ENCODE results near the gene PAPPA2.
"Not testable (repeated sequence)": the region's sequence is repeated elsewhere in the genome, so short reads cannot be mapped to it uniquely, and the experiment has no call there.

PAPPA2 gene

DNA sequence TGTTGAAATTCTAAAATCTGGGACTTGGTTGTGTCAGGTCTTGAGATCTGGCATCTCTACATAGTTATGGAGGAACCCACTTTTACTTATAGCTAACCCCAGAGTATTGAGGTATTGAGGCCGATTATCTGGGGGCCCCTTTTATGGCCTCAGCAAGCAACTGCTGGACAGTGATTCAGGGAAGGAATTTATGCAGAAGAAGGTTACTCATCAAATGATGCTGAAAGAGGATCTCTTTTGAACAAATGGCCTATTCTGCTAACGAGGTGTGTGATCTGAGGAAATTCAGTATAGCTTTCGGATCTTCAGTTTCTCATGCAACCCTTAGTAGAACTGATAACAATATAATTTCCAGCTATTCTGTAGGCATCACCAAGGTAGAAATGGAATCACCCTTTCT is 239.9 kb downstream of the PAPPA2 start:
- H3K36me3 Mint-ChIP-seq = no peaks in the 10 kb centered on the region
- no peak overlapping the region for H3K27ac Mint-ChIP-seq
- peaks cover 8% of the 10 kb centered on the region for H3K27me3 Mint-ChIP-seq
- no peak for ATAC-seq
- no peaks in the 10 kb centered on the region for H3K4me1 Mint-ChIP-seq
- H3K9me3 Mint-ChIP-seq = no peaks in the 10 kb centered on the region
- H3K4me3 Mint-ChIP-seq = no peak overlapping the region

DNA sequence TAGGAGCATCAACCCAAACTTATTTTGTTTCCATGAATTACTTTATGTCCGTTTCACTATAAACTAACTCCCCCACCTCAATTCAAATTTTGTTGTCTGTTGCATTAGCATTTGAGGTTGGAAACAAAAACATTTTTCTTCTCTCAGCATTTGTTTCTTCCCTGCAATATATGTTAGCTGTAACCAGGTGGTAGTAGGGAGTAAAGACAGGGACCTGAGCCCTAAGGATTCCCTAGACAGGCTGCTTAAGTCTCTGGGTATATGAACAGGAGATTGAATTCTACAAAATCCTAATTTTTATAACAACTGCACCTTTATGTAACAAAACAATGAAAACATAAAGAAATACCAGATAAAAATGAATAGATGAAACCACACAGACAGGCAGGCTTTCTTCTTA is 242.6 kb downstream of the PAPPA2 start:
- H3K36me3 Mint-ChIP-seq = no peaks in the 10 kb centered on the region
- H3K27ac Mint-ChIP-seq = no peak overlapping the region
- no peaks in the 10 kb centered on the region for H3K9me3 Mint-ChIP-seq
- peaks cover 8% of the 10 kb centered on the region for H3K27me3 Mint-ChIP-seq
- no peak overlapping the region for H3K4me3 Mint-ChIP-seq
- ATAC-seq = no peak
- H3K4me1 Mint-ChIP-seq = no peaks in the 10 kb centered on the region

DNA sequence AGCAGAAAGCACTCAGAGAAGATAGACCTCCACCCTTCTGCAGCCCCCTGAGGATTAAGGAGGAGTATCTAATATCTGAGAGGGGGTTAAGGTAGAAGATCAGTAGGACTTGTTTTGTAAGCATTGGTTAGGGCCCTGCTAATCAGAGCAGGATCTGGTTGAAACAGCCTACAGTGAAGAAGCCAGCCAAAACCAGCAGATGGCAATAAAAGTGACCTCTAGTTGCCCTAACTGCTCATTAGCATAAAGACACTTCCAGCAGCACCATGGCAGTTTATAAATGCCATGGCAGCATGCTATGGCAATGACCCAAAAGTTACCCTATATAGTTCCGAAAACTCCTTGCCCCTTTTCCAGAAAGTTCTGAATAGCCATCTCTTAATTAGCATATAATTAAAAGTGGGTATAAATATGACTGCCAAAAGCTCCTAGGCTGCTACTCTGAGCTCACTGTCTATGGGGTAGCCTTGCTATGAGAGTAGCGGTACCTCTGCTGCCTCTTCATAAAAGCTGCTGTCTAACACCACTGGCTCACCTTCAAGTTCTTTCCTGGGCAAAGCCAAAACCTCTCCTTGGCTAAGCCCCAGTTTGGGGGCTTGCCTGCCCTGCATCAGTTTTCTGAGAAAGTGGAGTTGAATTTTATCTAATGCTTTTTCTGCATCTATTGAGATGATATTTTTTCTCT is 254.2 kb downstream of the PAPPA2 start:
- no peaks in the 10 kb centered on the region for H3K36me3 Mint-ChIP-seq
- H3K27ac Mint-ChIP-seq = no peak overlapping the region
- no peaks in the 10 kb centered on the region for H3K4me1 Mint-ChIP-seq
- H3K4me3 Mint-ChIP-seq = no peak overlapping the region
- no peak for ATAC-seq
- peaks cover 18% of the 10 kb centered on the region for H3K27me3 Mint-ChIP-seq
- H3K9me3 Mint-ChIP-seq = no peaks in the 10 kb centered on the region

DNA sequence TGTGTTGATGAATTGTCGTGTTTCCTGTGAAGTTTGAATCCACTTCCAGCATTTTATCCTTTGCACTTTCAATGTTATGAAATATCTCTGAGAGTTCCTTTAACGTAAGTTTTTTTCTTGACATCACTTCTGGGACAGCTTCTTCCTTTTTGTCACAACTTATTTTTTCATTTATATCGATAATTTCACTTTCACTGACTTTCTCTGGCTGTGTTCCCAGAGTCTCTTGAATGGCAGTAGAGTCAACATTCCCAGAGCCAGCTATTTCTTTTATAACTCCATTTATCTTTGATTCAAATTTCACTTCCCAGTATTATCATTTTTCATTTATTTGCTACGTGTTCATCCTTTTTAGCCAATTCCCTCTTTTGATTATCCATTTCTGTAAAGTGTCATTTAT is 256.5 kb downstream of the PAPPA2 start:
- Mint-ChIP-seq H3K4me3 (no peak overlapping the region), H3K36me3 (no peaks in the 10 kb centered on the region), H3K27me3 (peaks cover 18% of the 10 kb centered on the region), H3K9me3 (no peaks in the 10 kb centered on the region), H3K4me1 (no peaks in the 10 kb centered on the region), H3K27ac (no peak overlapping the region)
- ATAC-seq = no peak

DNA sequence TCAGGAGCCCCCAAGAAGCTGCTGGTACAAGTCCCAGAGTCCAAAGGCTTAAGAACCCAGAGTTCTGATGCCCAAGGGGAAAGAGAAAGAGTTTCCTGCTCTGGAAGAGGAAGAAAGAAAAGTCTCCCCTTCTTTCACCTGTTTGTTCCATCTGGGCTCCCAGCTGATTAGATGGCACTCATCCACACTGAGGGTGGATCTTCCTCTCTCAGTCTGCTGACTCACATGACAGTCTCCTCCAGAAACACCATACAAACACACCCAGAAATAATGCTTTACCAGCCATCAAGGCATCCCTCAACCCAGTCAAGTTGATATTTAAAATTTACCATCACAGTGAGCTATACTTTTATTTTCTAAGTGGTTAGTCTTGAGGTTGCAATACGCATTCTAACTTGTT is 257.9 kb downstream of the PAPPA2 start:
- Mint-ChIP-seq H3K27me3 (peaks cover 18% of the 10 kb centered on the region), H3K9me3 (no peaks in the 10 kb centered on the region)
- ATAC-seq = no peak

DNA sequence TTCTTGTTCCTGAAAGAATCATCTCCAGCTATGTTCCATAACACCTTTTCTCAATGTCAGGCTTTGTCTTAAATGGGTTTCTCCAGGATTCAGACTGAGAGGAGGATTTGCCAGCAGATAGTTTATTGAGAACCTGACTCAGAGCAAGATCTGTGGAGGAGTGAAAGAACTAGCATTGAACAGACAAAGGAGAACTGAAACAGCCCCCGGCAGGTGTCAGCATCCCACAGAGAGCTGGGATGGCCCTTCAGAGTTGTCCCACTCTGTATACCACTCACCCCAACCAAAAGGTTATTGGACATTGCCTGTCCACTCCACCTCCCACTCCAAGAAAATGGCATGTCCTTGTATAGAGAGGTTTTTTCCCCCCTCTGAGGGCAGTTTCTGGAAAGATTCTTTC is 270.7 kb downstream of the PAPPA2 start:
- H3K4me1 Mint-ChIP-seq = no peaks in the 10 kb centered on the region
- H3K9me3 Mint-ChIP-seq = no peaks in the 10 kb centered on the region
- no peak overlapping the region for H3K4me3 Mint-ChIP-seq
- peaks cover 34% of the 10 kb centered on the region for H3K27me3 Mint-ChIP-seq
- ATAC-seq = peak; percentile 50
- H3K27ac Mint-ChIP-seq = no peak overlapping the region
- H3K36me3 Mint-ChIP-seq = no peaks in the 10 kb centered on the region

More for the DNA sequence above, 257.9 kb downstream of the PAPPA2 start:
- Mint-ChIP-seq H3K4me3 (no peak overlapping the region), H3K36me3 (no peaks in the 10 kb centered on the region), H3K27ac (no peak overlapping the region), H3K4me1 (no peaks in the 10 kb centered on the region)

DNA sequence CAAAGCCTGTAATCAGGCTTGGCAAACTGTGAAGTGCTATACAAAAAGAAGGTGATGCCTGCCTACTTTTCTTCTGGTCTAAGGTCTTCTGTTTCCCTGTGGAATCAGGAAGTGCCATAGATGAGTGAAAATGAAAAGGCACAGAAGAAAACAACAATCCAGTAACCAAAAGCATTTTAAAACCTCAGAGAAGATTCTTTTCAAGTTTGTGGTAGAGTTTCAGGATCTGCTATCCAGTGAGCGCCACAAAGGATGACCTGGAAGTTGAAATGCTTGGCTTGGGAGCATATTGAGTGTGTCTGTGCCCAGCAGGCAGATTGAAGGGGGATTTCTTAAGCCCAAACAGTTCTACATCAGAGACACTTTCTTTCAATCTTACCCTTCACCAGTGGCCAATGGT is 272.2 kb downstream of the PAPPA2 start:
- Mint-ChIP-seq H3K27me3 (peaks cover 32% of the 10 kb centered on the region), H3K36me3 (no peaks in the 10 kb centered on the region), H3K4me3 (no peak overlapping the region), H3K9me3 (no peaks in the 10 kb centered on the region), H3K4me1 (no peaks in the 10 kb centered on the region), H3K27ac (no peak overlapping the region)
- no peak for ATAC-seq

DNA sequence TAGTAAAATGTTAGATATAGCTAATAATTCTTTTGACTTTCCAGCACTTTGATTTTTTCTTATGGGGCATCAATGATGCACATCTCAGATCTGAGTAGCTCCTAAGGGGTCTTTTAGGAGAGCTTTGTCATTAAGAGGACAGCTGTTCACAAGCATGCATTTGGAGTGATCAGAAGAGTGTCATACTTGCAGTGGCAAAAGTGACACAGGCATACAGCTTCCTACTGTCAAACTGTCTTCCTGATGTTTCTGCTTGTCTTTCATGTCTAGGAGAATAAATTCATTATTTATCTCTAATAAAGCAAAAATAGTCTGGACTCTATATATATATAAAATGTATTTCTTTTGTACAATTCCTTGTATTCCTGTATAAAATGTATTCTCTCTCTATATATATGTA is 273.0 kb downstream of the PAPPA2 start:
- Mint-ChIP-seq H3K4me3 (no peak overlapping the region), H3K27me3 (peaks cover 23% of the 10 kb centered on the region), H3K4me1 (no peaks in the 10 kb centered on the region), H3K9me3 (no peaks in the 10 kb centered on the region), H3K36me3 (no peaks in the 10 kb centered on the region), H3K27ac (no peak overlapping the region)
- no peak for ATAC-seq

DNA sequence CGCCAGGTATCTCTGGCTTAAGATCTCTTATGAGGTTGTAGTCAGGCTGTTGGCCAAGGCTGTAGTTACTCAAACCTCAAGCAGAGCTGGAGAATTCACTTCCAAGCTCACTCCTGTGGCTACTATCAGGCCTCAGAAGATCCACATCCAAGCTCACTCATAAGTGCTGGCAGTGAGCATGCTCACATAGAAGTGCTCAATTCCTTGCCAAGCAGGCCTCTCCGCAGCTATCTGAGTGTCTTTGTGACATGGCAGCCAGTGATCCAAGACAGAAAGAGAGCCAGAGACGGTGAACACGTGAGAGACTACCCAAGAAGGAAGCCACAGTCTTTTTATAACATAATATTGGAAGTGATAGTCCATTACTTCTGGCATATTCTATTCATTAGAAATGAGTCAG is 278.2 kb downstream of the PAPPA2 start:
- Mint-ChIP-seq H3K36me3 (no peaks in the 10 kb centered on the region), H3K4me3 (no peak overlapping the region), H3K27ac (no peak overlapping the region), H3K27me3 (peaks cover 19% of the 10 kb centered on the region), H3K9me3 (peaks cover 3% of the 10 kb centered on the region), H3K4me1 (no peaks in the 10 kb centered on the region)
- ATAC-seq = no peak

DNA sequence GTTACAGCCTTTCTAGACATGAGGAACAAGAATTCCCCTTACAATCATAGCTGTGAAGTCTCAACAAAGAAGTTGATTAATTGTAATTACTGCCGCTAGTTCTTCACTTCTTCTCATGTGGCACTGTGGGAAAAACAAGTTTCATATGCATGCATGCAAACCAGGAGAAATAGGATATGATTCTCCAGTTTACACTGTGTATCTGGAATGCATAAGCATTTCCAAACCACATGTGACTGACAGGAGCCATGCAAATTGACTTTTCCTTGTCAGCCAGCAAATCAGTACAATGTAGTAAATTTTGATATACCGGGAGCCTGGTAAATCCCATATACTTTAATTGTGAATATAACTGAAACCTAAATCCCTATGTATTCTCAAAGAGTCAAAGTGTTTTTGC is 279.3 kb downstream of the PAPPA2 start:
- Mint-ChIP-seq H3K9me3 (peaks cover 3% of the 10 kb centered on the region), H3K4me3 (no peak overlapping the region), H3K27ac (no peak overlapping the region)

DNA sequence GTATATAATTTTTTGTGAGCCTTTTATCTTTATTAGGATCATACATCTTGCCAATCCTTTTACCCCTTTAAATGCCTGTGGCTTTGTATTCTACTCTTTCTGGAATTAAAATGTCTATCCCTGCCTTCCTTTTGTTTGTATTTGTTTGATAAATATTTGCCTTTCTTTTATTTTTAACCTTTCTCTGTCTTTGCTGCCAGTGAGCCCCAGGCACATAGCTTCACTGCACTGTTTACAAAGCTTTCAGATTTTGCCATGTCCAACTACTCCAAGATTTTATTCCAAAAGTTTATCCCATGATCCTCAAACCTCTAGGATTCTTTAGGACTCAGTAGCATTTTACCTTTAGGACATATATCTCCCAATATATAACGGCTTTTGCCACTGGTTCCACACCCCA is 281.2 kb downstream of the PAPPA2 start:
- Mint-ChIP-seq H3K4me1 (no peaks in the 10 kb centered on the region), H3K4me3 (no peak overlapping the region), H3K27me3 (peaks cover 9% of the 10 kb centered on the region), H3K36me3 (no peaks in the 10 kb centered on the region), H3K27ac (no peak overlapping the region), H3K9me3 (peaks cover 3% of the 10 kb centered on the region)
- ATAC-seq = no peak

More for the DNA sequence above, 279.3 kb downstream of the PAPPA2 start:
- H3K4me1 Mint-ChIP-seq = no peaks in the 10 kb centered on the region
- no peak for ATAC-seq
- peaks cover 19% of the 10 kb centered on the region for H3K27me3 Mint-ChIP-seq
- H3K36me3 Mint-ChIP-seq = no peaks in the 10 kb centered on the region

DNA sequence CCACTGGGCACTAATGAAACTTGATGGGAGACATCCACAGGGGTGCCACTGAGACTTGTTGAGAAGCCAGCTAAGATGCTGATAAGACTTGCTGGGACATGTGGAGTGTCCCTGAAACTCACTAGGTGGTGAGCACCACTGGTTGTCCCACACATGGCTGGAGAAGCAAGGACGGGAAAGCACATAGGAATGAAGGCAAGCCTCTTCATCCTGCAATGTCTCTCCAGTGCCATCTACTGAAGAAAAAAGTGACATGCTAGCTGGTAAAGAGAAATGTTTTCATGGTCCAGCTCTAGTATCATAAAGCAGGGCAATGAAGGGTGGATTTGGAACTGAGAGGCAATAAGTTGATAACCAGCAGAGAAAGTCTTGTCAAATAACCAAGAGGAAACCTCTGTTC is 283.0 kb downstream of the PAPPA2 start:
- ATAC-seq = no peak
- Mint-ChIP-seq H3K9me3 (peaks cover 3% of the 10 kb centered on the region), H3K27me3 (peaks cover 9% of the 10 kb centered on the region), H3K4me1 (no peaks in the 10 kb centered on the region), H3K4me3 (no peak overlapping the region), H3K27ac (no peak overlapping the region), H3K36me3 (no peaks in the 10 kb centered on the region)

DNA sequence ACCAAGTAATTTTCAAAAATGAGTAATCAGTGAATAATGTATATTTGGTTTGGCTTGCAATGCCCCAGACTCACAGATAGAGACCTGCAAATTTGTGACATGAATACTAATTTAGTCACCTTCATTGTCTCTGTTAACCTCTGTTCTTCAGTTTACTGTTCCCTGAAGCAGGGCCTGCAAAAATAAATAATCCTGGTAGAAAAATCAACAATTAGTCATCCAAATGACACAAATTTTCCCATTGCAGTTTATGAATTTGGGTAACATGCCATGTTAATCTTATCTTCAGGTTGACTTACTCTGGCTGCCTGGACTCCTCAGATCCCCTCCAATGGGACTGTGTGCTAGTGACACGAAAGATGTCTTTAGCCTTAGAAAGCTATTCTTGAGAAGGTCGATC is 289.5 kb downstream of the PAPPA2 start:
- Mint-ChIP-seq H3K4me3 (no peak overlapping the region), H3K9me3 (peaks cover 2% of the 10 kb centered on the region), H3K27me3 (no peaks in the 10 kb centered on the region)

DNA sequence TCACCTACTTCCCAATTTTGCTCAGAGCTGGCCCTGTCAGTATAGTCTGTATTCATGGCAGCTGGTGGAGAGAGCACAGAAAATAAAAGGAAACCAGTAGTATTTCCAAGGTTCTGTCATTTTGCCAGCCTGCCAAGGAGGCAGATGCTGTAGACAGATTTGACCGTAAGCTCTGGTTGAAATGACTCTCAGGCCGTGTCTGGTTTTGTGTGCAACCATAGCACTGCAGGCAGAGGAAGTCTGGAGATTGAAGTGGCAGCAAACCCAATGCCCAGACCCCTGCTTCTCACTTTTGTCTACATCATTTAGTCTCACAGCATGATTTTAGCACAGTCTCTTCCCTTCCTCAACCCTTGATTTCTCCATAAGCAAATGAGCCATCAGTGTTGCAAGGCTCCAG is 291.7 kb downstream of the PAPPA2 start:
- H3K27me3 Mint-ChIP-seq = no peaks in the 10 kb centered on the region
- no peaks in the 10 kb centered on the region for H3K36me3 Mint-ChIP-seq
- H3K9me3 Mint-ChIP-seq = peaks cover 2% of the 10 kb centered on the region
- no peak overlapping the region for H3K4me3 Mint-ChIP-seq
- ATAC-seq = no peak
- no peaks in the 10 kb centered on the region for H3K4me1 Mint-ChIP-seq
- H3K27ac Mint-ChIP-seq = no peak overlapping the region

More for the DNA sequence above, 289.5 kb downstream of the PAPPA2 start:
- H3K36me3 Mint-ChIP-seq = no peaks in the 10 kb centered on the region
- ATAC-seq = no peak
- H3K4me1 Mint-ChIP-seq = no peaks in the 10 kb centered on the region
- H3K27ac Mint-ChIP-seq = no peak overlapping the region

DNA sequence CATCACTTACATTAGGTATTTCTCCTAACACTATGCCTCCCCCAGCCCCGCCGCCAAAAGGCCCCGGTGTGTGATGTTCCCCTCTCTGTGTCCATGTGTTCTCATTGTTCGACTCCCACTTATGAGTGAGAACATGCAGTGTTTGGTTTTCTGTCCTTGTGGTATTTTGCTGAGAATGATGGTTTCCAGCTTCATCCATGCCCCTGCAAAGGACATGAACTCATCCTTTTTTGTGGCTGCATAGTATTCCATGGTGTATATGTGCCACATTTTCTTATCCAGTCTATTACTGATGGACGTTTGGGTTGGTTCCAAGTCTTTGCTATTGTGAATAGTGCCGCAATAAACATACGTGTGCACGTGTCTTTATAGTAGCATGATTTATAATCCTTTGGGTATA is 293.8 kb downstream of the PAPPA2 start:
- H3K4me3 Mint-ChIP-seq, H3K4me1 Mint-ChIP-seq, H3K27me3 Mint-ChIP-seq, H3K27ac Mint-ChIP-seq, H3K9me3 Mint-ChIP-seq, ATAC-seq, H3K36me3 Mint-ChIP-seq: not testable (repeated sequence)

DNA sequence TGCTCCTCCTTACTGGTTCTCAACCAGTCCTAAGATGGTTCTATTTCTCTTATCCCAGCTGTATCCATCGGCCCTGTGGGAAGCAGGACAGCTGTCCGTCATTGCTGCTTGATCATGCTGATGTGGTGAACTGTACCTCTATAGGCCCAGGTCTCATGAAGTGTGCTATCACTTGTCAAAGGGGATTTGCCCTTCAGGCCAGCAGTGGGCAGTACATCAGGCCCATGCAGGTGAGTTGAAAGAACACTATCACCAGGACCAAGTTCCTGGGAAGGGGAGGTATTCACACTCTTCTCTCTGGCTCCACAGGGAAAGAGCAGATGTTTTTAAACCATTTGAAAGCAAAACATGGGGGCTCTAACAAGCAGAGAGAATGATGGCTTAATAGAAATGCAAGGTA is 302.6 kb downstream of the PAPPA2 start:
- Mint-ChIP-seq H3K4me1 (no peaks in the 10 kb centered on the region), H3K9me3 (no peaks in the 10 kb centered on the region), H3K27me3 (peaks cover 10% of the 10 kb centered on the region), H3K4me3 (no peak overlapping the region), H3K27ac (no peak overlapping the region), H3K36me3 (no peaks in the 10 kb centered on the region)
- no peak for ATAC-seq

DNA sequence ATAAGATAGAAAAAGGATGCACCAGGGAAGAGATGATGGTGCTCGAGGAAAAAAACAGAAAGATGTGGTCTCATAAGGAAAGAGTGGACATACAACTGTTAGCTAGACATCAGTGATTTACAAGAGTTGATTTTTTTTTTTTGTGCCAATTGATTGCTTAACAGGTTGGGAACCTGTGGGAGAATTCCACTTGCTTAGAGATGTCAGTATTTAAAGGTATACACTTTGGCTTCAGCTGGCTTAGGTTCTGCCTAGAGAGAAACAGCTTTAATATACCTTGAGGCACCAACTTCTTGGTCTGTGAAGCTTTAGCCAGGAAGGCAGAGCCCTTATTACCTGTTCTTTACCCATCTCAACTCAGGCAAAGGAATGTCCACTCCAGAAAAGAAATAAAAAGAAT is 303.8 kb downstream of the PAPPA2 start:
- Mint-ChIP-seq H3K4me1 (no peaks in the 10 kb centered on the region), H3K4me3 (no peak overlapping the region), H3K27ac (no peak overlapping the region), H3K27me3 (peaks cover 10% of the 10 kb centered on the region), H3K9me3 (no peaks in the 10 kb centered on the region), H3K36me3 (no peaks in the 10 kb centered on the region)
- no peak for ATAC-seq

Data from stimulated activated memory B cell treated with anti-CD40 and anti-IgM and Interleukin-4, amounts not matched to agents 10 μg/mL and 1 μg/mL and 100 μg/mL, for 72 hours (primary cell).